HG02678 (cell line): ENCODE data around the gene C12orf75.
"Not testable (repeated sequence)": the region's sequence is repeated elsewhere in the genome, so short reads cannot be mapped to it uniquely, and the experiment has no call there.

ENCODE experiments used
- ATAC-seq: cut with Tn5 transposase; IDR thresholded peaks from one replicate; pipeline ENCODE4 v1.9.1; 2021; ENCODE audit warnings: mild to moderate bottlenecking, moderate library complexity; ENCODE audit not compliant: unreplicated experiment

Gene C12orf75

DNA sequence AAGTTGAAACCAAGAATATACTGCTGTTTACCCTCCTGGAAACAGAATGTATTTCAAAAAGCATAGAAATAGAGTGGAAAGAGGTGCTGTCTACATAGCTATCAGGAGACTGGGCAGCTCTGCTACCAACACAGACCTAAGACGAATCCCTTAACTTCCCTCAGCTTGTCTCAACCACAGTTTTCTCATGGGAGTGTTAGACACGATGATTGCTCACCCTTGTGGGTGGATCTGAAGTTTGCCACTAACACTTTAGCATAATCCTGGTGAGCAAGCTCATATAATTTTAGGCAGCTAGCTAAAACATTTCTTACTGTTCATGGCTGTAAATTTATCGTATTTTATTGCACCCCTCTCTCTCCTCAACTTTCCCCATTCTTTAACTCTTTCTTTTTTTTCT lies 38.5 kb downstream of the C12orf75 start:
- no peak for ATAC-seq

DNA sequence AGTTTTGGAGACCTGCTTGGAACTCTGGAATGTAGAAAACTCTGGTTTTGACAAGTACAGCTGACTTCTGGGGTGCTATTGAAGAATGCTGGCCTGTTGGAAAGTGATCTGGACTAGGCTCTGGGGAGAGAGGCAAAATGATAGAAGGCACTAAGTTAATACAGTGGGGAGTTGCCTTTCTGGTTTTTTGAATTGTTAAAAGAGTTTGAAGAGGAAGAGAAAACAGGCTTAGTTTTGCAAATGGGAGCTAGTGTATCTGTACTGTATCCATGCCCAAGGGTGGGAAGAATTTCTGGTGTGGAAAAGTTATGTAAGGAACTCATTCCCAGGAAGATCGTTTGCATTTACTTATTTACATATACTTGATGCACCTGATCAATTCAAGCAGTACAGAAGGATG lies 43.8 kb downstream of the C12orf75 start:
- ATAC-seq: no peak

DNA sequence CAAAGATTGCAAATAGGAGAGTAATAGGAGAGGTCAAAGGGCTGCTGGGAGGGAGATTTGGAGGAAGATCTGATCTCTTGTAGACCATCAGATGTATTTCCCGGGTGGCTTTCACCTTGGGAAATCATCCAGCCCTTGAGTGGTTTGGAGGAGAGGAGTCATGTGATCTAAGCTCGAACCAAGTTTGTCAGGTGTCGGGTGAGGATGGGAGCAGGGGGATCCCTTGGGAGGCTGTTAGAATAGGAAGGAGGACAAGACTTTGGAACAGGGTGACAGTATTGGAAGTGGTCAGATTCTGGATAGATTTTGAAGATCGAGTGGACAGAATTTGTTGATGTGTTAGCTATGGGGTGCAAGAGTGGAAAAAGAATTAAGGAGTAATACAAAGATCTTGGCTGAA lies 46.6 kb downstream of the C12orf75 start:
- ATAC-seq: no peak

DNA sequence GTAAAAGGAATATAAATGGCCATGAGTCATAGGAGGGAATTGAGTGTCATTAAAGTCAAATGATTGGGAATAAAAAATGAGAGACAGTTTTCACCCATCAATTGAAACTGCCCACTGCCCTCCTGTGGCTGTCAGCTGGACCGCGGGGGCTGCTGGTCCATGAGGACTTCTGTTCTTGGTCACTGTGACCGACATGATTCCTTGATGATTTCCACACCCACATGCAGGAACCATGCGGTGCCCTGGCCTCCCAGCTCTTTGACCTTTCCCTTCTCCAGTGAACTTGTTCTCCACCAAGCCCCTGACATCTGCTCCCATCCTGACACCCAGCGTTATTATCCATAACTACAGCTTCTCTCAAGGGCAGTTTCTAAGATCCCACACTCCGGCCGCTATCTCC lies 48.4 kb downstream of the C12orf75 start:
- no peak for ATAC-seq

DNA sequence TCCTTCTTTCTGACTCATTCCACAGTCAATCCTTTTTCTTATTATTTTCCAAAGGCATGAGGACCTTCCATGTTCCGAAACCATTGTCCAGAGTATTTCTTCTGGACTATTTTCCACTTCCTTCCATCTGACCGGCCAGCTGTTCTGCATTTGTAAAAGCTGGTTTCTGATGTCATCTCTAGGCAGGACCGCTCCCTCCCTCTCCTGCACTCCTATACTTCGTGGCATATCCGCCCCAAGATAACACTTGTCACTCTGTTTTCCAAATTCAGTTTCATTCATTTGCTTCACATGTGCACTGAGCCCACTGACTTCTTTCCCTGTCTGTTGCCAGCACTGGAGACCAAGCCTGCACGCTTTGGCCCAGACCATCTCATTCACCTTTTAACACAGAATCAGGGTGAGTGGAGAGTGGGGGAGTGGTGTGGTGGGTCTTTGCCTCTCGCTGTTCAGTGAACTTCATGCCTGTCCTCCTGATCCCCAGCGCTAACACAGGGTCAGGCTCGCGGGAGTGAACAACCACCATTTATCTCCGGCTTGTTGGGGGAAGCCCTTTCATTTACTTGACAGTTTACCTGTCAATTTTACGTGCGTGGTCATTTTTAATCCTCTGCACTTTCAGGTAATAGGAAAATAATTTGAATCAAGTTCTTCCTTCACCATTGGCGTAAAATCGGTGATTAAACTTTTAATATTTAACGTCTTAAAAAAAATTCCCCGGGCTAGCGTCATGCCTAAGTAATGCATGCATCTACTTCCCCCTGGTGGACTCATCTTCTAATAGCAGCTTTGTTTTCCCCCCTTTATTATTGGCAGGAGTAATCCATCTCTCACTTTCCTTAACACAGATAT lies 52.5 kb downstream of the C12orf75 start:
- ATAC-seq: no peak

DNA sequence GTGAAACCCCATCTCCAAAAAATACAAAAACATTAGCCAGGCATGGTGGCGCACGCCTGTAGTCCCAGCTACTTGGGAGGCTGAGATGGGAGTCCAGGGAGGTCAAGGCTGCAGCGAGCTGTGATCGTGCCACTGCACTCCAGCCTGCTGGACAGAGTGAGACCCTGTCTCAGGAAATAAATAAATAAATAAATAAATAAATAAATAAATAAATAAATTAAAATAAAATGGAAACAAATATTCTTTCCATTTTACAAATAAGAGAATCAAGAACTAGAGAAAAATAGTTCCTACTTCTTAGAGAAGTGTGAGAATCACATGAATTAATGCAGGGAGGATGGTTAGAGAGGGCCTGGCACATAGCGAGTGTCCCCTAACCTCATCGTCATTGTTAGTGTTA lies 53.7 kb downstream of the C12orf75 start:
- ATAC-seq: no peak

DNA sequence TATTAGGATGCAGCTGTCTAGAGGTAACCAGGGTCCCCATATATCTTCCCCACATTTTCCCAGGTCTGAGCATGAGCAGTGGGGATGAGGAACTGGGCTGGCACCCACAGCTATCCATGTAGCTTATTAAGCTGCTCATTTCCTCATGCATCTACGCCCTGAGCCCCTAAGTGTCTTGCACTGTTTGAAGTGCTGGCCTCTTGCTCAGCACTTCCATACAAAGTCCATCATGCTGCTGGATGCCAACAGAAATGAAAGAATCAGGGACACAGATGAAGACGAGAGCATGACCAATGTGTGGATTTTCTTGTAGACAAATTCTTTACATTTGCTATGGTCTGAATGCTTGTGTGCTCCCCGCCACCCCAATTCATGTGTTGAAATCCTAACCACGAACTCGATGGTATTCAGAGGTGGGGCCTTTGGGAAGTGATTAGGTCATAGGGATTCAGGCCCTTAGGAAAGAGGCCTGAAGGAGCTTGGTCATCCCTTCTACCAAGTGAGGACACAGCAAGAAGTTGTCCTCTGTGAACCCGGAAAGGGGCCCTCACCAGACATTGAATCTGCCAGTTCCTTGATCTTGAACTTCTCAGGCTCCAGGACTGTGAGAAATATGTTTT lies 54.5 kb downstream of the C12orf75 start:
- ATAC-seq: no peak

DNA sequence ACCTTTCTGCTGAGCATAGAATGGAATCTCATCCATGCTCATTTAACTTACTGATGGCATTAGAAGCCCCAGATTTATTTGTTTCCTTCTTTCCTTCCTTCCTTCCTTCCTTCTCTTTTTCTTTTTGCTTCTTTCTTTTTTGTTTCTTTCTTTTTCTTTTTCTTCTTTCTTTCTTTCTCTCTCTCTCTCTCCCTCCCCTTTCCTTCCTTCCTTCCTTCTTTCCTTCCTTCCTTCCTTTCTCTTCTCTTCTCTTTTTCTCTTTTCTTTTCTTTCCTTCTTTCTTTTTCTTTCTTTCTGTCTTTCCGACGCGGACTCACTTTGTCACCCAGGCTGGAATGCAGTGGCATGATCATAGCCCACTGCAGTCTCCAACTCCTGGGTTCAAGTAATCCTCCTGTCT lies 55.9 kb downstream of the C12orf75 start:
- ATAC-seq: no peak

DNA sequence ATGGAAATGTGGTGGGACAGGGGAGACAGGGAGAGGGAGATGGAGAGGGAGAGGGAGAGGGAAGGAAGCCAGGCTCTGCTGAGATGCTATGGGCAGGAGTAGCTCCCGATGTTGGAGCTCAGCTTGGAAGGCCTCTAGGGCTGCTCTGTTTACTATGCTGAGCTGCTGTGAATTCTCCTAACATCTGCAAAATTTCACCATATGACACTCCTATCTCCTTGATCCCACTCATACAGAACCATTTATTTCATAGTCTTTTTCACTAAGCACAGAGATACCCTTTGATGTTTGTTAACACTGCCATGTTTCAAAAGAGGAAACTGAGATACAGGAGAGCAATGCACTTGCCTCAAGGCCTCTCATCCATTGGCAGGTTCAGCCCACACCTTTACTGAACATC lies 60.7 kb downstream of the C12orf75 start:
- ATAC-seq: no peak

DNA sequence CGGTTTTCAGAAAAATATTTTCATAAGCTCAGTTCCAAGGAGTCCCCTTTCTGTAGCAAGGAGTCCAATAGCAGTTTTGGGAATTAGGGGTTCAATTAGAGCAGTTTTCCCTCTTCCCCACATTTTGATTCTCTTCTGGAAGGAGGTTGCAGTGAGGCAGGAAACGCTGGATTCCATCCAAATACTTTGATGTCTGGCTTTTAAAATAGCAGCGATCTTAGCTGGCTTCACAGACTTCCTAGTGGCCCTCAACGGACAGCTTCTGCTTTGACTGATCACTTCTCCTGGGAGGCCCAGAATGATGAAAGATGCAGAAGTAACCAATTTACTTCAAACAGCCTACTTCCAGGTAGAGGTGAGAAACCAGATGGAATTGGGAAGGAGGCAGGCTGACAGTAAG lies 63.1 kb downstream of the C12orf75 start:
- no peak for ATAC-seq

DNA sequence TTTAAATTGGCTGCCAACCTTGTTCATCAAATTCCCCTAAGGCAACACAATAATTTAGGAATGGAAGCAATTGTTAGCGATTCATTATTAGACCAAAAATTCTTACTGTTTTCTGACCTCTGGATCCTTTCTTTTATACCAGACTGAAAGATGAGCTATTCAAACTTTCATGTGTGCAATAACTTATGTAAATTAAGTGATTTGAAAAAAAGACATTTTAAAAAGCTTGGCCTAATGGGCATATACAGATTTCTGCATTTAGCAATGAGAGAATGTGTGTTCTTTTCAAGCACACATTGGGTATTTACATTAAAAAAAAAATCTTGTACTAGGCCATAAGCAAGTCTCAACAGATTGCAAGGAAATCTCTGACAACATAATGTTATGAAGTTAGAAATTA lies 65.5 kb downstream of the C12orf75 start:
- no peak for ATAC-seq

DNA sequence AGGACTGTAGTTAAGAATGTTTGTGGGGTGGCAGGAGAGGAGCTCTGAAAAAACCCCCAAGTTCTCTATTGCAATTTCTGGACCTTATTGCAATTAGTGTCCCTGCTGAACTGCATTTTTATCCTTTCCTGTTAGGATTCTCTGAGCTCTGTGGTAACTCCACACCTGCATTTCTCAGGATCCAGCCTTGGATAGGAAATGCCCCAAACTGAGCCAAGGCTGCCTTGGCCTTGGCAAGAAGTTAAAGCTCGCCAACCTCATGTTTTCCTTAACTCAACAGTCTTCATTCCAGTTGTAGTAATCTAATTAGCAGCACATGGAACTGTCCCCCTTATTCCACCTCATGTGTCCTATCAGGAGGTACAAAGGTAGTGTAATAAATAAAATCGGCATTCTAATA lies 66.5 kb downstream of the C12orf75 start:
- no peak for ATAC-seq

DNA sequence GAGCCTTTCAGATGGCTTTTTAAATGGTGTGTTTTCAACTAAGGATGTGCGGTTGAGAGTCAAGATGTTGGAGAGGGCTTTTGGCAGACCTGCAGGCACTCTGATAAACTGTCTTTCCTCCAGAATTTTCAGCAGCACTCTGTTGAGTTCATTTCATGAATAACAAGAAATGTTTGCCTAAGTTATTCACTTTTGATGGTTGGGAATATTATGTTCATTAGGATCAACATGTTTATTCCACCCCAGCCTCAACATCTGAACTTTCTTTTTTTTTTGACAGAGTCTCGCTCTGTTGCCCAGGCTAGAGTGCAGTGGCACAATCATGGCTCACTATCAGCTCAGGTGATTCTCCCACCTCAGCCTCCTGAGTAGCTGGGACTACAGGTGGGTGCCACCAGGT lies 68.4 kb downstream of the C12orf75 start:
- no peak for ATAC-seq

DNA sequence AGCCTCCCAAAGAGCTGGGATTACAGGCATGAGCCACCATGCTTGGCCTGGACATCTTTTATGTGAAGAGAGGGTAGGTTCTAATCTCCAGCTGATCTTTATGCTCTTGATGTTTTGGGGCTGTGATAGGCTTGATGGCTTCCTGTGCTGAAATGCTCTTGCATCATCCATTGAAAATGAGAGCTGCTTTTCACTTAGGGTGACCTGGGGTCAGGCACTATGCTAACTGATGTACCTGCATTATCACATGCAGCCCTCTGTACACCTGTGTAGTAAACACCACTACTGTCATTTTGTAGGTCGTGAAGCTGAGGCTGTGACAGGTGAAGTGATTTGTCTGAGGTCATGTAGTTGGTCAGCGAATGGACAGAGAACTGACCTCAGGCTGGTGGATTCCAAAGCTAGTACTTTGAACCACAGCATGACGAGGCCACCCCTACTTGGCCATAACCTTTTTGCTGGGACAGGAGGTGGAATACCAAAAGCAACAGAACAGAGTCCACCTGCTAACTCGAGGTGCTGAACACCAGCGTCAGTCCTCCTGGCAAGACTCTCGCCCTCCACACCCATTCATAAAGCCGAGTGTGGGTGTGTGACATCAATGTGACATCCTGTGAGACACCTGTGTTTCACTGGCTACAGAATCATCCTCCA lies 69.1 kb downstream of the C12orf75 start:
- ATAC-seq: no peak

DNA sequence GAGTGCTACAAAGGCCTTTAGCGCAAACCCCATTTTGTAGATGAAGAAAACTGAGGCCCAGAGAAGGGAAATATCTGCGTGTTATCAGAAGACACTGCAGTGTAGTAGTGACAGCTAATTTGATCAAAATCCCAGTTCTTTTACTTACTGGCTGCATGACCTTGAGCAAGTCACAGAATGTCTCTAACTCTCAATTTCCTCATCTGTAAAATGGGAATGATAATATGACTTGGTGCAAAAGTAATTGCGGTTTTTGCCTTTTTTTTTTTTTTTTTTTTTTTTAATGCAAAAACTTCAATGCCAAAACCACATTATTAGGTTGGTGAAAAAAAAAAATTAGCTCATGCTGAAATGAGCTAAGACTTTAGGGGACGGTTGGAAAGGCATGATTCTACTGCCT lies 69.7 kb downstream of the C12orf75 start:
- no peak for ATAC-seq

DNA sequence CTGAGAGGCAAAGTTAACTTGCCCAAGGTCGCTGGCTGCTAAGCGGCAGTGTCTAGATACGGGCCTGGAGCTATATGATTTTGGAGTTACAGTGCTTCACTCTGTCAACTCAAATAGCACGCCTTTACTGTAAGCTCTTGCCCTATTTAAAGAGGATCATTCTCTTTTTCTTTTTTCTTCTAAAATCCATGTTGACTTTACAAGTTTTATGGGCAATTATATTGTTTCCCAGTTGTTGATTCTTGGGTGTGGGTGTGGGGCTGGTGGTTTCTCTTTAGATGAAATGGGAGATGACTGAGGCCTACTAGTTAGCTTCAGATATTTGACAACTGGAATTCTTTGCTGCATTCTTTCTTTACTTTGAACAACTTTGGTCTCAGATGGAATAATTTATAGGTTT lies 70.7 kb downstream of the C12orf75 start:
- ATAC-seq: no peak

DNA sequence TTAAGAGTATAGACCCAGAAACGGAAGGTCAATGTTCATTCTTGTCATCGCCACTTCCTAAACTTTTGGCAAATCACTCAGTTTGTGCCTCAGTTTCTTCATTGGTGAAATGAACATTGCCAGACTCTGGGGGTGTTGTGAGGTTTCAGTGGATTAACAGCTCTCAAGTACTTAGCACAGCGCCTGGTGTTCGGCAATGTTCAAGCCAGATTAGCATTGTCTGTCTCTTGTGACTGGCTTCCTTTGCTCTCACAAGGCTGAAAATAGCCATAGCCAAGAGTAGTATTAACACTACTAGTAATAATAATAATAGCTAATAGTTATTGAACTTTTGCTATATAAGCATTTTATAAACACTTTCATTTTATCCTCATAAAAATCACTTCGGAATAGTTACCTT lies 71.9 kb downstream of the C12orf75 start:
- no peak for ATAC-seq

DNA sequence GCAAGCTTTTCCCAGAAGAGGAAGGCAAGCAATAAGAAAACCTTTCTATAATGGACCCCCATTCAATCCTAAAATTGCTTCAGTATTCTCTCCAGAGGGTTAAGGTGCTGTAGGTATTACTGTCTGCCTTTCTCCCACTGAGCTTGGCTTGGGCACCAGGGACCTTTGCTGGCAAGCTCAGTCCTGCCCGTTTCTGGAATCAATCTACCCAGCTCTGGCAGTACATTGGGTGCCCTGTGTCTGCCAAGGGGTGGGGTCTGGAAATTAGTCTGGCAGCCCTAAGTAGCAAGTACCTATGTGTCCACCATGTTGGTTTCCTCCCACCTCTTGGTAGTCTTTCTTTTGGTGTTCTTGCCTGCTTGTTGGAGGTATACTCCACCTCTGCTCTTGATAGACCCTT lies 72.6 kb downstream of the C12orf75 start:
- ATAC-seq: no peak

DNA sequence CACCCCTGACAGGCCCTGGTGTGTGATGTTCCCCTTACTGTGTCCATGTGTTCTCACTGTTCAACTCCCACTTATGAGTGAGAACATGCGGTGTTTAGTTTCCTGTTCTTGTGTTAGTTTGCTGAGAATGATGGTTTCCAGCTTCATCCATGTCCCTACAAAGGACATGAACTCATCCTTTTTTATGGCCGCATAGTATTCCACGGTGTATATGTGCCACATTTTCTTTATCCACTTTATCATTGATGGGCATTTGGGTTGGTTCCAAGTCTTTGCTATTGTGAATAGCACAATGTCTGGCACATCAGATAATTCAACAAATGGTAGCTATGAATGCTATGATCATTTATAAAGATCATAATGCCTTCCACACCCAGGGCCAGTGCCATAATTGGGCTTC lies 73.6 kb downstream of the C12orf75 start:
- ATAC-seq: not testable (repeated sequence)

DNA sequence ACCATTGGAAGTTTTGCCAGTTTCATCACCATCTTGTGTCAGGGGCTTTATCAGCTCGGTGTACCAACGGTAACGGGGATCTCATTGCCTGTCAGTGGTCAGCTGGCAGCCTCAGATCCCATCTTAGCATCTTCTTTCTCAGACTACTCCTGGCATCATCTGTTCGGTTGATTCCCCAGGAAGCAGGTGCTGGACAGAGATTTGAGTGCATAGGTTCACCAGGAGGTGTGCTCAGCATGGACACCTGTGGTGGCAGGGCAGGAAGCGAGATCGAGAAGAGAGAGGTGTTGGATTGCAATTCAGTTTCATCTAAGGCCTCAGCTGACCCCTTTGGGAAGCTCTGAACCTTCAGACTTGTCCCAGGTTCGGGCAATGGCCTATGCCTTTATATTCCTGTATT lies 76.0 kb downstream of the C12orf75 start:
- ATAC-seq: no peak

DNA sequence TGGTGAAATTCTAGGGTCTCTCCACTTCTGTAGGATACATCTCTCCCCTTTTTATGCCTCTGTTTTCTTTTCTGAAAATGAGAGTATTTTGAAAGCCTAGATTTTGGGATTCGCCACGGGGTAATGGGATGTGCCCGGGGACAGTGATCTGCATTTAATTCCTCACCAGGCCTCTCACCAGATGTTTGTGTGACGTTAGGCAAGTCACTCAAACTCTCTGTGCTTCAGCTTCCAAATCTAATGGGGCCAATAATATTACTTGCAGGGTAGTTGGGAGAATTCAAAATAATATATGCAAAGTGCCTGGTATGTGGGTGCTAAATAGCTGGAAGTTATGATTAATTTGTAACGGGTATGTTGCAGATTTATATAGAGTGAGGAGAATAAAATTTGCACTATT lies 78.8 kb downstream of the C12orf75 start:
- ATAC-seq: no peak

DNA sequence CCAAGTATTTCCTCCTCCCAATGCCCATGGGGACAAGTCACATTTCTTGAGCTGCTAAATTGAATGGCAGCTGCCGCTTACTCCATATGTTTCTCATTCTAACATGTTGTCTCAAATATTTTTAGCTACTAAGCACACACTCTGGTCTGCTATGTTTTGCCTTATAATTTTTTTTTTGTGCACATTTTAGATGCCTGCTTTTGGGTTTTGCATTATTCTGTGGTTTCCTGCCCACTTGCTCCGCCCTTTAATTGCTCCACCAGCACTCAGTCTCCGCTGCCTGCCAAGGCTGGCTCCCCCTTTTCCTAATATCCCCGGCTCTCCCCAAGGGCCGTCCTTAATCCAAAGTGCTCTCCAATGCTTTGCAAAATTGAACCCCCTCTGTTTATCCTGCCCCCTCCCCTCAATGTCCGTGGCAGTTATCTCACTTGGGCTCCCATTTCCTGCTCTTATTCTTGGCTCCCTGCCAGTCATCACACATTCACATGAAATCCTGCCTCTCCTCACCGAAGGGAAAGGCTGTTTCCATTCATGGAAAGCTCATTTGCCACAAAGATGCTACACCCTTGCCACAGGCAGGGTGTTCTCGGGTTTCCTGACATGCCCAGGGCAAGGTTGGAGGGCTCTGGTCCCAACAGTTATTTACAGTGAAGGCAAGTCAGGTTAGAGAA lies 79.4 kb downstream of the C12orf75 start:
- ATAC-seq: no peak
